ENCODE measurements around the gene UBR4.
A peak's percentile ranks its signal among the peaks of the same experiment; 100 is the strongest.

UBR4 gene

DNA sequence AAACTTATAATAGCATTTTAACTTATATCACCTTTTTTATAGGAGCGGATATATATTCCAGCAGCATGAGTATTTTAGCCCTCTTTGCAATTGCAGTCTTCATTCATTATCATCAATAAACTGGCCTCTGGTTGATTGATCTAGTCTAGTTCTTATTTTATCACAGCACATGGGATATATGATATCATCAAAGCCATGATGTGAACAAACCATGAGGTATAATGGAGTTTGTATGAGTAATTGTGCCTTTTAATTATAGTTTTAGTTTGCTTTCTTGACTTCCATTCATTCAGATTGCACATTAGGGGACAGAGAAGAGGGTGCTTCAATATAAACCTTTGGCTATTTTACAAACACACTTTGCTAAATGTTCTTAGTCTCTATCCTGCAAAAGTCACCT is 3.5 kb upstream of the UBR4 start:
- Histone ChIP-seq H3K4me1 (ENCODE audit: insufficient read depth, low read length) (peaks cover 36% of the 10 kb centered on the region), H2AFZ (ENCODE audit: low read depth, low read length) (no peak overlapping the region), H3K9me3 (ENCODE audit: insufficient read depth, low read length, severe bottlenecking) (no peaks in the 10 kb centered on the region), H3K36me3 (ENCODE audit: insufficient read depth, low read length) (peaks cover 44% of the 10 kb centered on the region), H4K20me1 (ENCODE audit: insufficient read depth, low read length) (peaks cover 30% of the 10 kb centered on the region; the same call in 1 of the 2 replicates), H3K4me3 (ENCODE audit: low read depth in 1 of 2, low read length in 2 of 2) (no peak overlapping the region), H3K4me2 (ENCODE audit: insufficient read depth, low read length) (peak overlapping the region; percentile 85; the same call in 1 of the 2 replicates), H3K9ac (ENCODE audit: low read depth, low read length) (no peak overlapping the region), H3K27ac (ENCODE audit: low read length) (no peak overlapping the region), H3K79me2 (ENCODE audit: insufficient read depth, low read length) (peaks cover 93% of the 10 kb centered on the region), H3K27me3 (ENCODE audit: insufficient read depth, low read length, poor library complexity) (no peaks in the 10 kb centered on the region)
- no peak for ATAC-seq (ENCODE audit: insufficient read depth, low read depth)
- DNase-seq, result no peak
- no peak for TF ChIP-seq EZH2 (IDR thresholded peaks at IDR 0.05; ENCODE audit: borderline replicate concordance, low read depth, low read length, severe bottlenecking)
- TF ChIP-seq, protein P1, sequence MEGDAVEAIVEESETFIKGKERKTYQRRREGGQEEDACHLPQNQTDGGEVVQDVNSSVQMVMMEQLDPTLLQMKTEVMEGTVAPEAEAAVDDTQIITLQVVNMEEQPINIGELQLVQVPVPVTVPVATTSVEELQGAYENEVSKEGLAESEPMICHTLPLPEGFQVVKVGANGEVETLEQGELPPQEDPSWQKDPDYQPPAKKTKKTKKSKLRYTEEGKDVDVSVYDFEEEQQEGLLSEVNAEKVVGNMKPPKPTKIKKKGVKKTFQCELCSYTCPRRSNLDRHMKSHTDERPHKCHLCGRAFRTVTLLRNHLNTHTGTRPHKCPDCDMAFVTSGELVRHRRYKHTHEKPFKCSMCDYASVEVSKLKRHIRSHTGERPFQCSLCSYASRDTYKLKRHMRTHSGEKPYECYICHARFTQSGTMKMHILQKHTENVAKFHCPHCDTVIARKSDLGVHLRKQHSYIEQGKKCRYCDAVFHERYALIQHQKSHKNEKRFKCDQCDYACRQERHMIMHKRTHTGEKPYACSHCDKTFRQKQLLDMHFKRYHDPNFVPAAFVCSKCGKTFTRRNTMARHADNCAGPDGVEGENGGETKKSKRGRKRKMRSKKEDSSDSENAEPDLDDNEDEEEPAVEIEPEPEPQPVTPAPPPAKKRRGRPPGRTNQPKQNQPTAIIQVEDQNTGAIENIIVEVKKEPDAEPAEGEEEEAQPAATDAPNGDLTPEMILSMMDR (IDR thresholded peaks at IDR 0.05; ENCODE audit: borderline replicate concordance, extremely low read depth, low read length, poor library complexity, severe bottlenecking), result no peak

DNA sequence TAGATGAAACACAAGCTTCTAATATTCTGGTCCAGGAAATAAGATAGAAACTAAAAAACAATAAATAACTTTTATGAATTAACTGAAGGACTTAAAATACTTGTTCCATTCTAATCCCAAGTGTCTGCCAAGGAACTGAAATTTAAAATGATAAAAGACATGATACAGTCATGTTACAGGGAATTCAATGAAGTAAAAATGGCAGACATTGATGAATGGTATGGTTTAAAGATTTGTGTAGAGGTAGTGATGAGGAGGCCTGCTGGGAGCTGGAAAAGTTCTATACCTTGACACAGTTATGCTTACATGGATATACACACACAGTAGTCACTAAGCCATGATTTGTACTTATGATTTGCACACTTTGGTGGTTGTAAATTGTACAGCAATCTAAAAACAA is 2.1 kb upstream of the UBR4 start:
- H3K27ac ChIP-seq (ENCODE audit: low read length), result no peak overlapping the region
- peaks cover 31% of the 10 kb centered on the region; the same call in 1 of the 2 replicates for H4K20me1 ChIP-seq (ENCODE audit: insufficient read depth, low read length)
- peaks cover 50% of the 10 kb centered on the region for H3K4me1 ChIP-seq (ENCODE audit: insufficient read depth, low read length)
- TF ChIP-seq, protein P1 (IDR thresholded peaks at IDR 0.05; ENCODE audit: borderline replicate concordance, extremely low read depth, low read length, poor library complexity, severe bottlenecking), result no peak
- TF ChIP-seq EZH2 (IDR thresholded peaks at IDR 0.05; ENCODE audit: borderline replicate concordance, low read depth, low read length, severe bottlenecking), result no peak
- H3K9me3 ChIP-seq (ENCODE audit: insufficient read depth, low read length, severe bottlenecking), result no peaks in the 10 kb centered on the region
- ATAC-seq (ENCODE audit: insufficient read depth, low read depth), result no peak
- peak overlapping the region; percentile 85 for H3K4me2 ChIP-seq (ENCODE audit: insufficient read depth, low read length)
- H3K79me2 ChIP-seq (ENCODE audit: insufficient read depth, low read length), result peaks cover 99% of the 10 kb centered on the region
- H2AFZ ChIP-seq (ENCODE audit: low read depth, low read length), result no peak overlapping the region
- peaks cover 31% of the 10 kb centered on the region for H3K36me3 ChIP-seq (ENCODE audit: insufficient read depth, low read length)
- H3K9ac ChIP-seq (ENCODE audit: low read depth, low read length), result peak overlapping the region; percentile 79; the same call in 1 of the 2 replicates
- no peak for DNase-seq
- no peaks in the 10 kb centered on the region for H3K27me3 ChIP-seq (ENCODE audit: insufficient read depth, low read length, poor library complexity)
- H3K4me3 ChIP-seq (ENCODE audit: low read depth in 1 of 2, low read length in 2 of 2), result peak overlapping the region in 1 of 2 experiments; percentile 88; a peak in 2 of 4 replicates

DNA sequence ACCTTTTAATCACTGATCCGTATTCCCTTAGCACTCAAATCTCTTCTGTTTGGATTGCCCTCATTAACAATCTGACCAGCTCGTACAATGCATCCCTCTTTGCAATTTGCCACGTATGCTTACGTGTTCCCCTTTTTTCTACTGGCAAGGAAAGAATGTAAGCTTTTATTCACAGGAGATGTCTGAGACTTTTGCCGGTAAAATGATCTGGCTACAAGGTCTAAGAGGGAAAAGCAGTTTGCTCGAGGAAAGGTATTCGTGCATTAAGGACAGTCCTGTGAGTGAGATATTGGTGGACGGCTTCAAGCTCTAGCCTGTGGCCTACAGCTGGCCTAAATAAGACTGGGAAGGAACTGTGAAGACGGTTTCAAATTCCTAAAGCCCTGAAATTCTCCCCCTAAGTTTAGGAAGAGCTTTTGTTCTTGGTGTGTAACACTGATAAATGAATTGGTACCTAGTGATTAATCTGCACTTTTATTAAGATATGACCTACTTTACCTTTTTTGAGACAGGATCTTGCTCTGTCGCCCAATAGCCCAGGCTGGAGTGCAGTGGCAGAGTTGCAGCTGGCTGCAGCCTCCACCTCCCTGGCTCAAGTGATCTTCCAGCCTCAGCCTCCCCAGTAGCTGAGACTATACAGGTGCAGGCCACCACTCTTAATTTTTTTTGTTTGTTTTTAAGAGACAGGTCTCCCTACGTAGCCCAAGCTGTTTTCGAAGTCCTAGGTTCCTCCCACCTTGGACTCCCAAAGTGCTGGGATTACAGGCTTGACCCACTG is 895 bp upstream of the UBR4 start:
- Histone ChIP-seq H3K4me1 (ENCODE audit: insufficient read depth, low read length) (peaks cover 60% of the 10 kb centered on the region), H3K27me3 (ENCODE audit: insufficient read depth, low read length, poor library complexity) (no peaks in the 10 kb centered on the region), H3K36me3 (ENCODE audit: insufficient read depth, low read length) (peaks cover 25% of the 10 kb centered on the region), H3K79me2 (ENCODE audit: insufficient read depth, low read length) (peaks cover 99% of the 10 kb centered on the region), H3K9me3 (ENCODE audit: insufficient read depth, low read length, severe bottlenecking) (no peaks in the 10 kb centered on the region), H4K20me1 (ENCODE audit: insufficient read depth, low read length) (peaks cover 42% of the 10 kb centered on the region; the same call in 1 of the 2 replicates), H3K4me3 (ENCODE audit: low read depth in 1 of 2, low read length in 2 of 2) (peak overlapping the region; percentile 84 to 88), H3K4me2 (ENCODE audit: insufficient read depth, low read length) (peak overlapping the region; percentile 85), H2AFZ (ENCODE audit: low read depth, low read length) (peak overlapping the region; percentile 94), H3K27ac (ENCODE audit: low read length) (peak overlapping the region; percentile 94), H3K9ac (ENCODE audit: low read depth, low read length) (peak overlapping the region; percentile 79)
- DNase-seq (peak; percentile 10), ATAC-seq (ENCODE audit: insufficient read depth, low read depth) (no peak)
- TF ChIP-seq, protein P1 (IDR thresholded peaks at IDR 0.05; ENCODE audit: borderline replicate concordance, extremely low read depth, low read length, poor library complexity, severe bottlenecking), result no peak
- no peak for TF ChIP-seq EZH2 (IDR thresholded peaks at IDR 0.05; ENCODE audit: borderline replicate concordance, low read depth, low read length, severe bottlenecking)
